Mesothelial cell of epicardium (in vitro differentiated cells): ENCODE measurements around the gene TBC1D22A. TPM values are rescaled to one million over a fixed set of nuclear protein-coding genes. Genes with fewer than 3 reads are reported as not detected.

ENCODE experiments used
- DNase-seq, 2 experiments: peaks; one replicate each; pipeline ENCODE4 v3.0.0; 2021; ENCODE audit warnings: low spot score in 2 of 2; ENCODE audit not compliant: unreplicated experiment in 2 of 2
- H3K27ac Mint-ChIP-seq: 2 replicates; pipeline ENCODE4 v1.8.0; 2021; ENCODE audit warnings: mixed read lengths
- H3K27me3 Mint-ChIP-seq: 2 replicates; pipeline ENCODE4 v1.8.0; 2021; ENCODE audit warnings: low read depth, mixed read lengths
- H3K36me3 Mint-ChIP-seq: 2 replicates; pipeline ENCODE4 v1.8.0; 2021; ENCODE audit warnings: mixed read lengths
- H3K4me1 Mint-ChIP-seq: 2 replicates; pipeline ENCODE4 v1.8.0; 2021; ENCODE audit warnings: mixed read lengths
- H3K4me3 Mint-ChIP-seq: 2 replicates; pipeline ENCODE4 v1.8.0; 2021; ENCODE audit warnings: mild to moderate bottlenecking, moderate library complexity, mixed read lengths
- H3K9me3 Mint-ChIP-seq: 2 replicates; pipeline ENCODE4 v1.8.0; 2021; ENCODE audit warnings: mixed read lengths
- total RNA-seq: library from RNA; stranded (reverse); gene quantifications from 3 replicates; pipeline ENCODE4 v1.2.1, GENCODE V29; 2021
- TF ChIP-seq, protein P1 (sequence below): fragments of 200-600 bp; sonication (generic); IDR thresholded peaks from one replicate; pipeline ENCODE4 v1.5.0; 2021; ENCODE audit warnings: antibody characterized with exemption; ENCODE audit not compliant: unreplicated experiment

TBC1D22A gene
- total RNA-seq, 1 donor from 2014 or later, result 26.6 TPM

DNA sequence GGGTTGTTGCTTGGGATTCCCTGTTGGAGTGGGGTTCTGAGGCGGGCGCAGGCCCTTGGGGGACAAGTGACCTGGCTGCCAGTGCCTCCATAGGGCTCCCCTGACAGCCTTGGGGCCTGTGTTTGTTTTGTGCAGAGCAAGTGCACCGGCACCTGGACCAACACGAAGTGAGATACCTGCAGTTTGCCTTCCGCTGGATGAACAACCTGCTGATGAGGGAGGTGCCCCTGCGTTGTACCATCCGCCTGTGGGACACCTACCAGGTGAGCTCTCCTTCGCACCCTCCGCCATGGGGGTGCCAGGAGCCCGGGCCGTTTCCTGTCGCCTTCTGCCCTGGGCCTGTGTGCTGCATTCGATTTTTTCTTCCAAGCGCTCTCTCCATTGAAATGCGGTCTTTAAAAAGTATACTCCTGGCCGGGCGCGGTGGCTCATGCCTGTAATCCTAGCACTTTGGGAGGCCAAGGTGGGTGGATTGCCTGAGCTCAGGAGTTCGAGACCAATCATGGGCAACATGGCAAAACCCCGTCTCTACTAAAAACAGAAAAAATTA, 274.6 kb downstream of the TBC1D22A start:
- H3K4me1 Mint-ChIP-seq, result peaks cover 4% of the 10 kb centered on the region
- peaks cover 8% of the 10 kb centered on the region for H3K36me3 Mint-ChIP-seq
- TF ChIP-seq, protein P1, sequence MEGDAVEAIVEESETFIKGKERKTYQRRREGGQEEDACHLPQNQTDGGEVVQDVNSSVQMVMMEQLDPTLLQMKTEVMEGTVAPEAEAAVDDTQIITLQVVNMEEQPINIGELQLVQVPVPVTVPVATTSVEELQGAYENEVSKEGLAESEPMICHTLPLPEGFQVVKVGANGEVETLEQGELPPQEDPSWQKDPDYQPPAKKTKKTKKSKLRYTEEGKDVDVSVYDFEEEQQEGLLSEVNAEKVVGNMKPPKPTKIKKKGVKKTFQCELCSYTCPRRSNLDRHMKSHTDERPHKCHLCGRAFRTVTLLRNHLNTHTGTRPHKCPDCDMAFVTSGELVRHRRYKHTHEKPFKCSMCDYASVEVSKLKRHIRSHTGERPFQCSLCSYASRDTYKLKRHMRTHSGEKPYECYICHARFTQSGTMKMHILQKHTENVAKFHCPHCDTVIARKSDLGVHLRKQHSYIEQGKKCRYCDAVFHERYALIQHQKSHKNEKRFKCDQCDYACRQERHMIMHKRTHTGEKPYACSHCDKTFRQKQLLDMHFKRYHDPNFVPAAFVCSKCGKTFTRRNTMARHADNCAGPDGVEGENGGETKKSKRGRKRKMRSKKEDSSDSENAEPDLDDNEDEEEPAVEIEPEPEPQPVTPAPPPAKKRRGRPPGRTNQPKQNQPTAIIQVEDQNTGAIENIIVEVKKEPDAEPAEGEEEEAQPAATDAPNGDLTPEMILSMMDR, result no peak
- no peak overlapping the region for H3K27ac Mint-ChIP-seq
- no peak for DNase-seq
- no peaks in the 10 kb centered on the region for H3K27me3 Mint-ChIP-seq
- no peaks in the 10 kb centered on the region for H3K9me3 Mint-ChIP-seq
- no peak overlapping the region for H3K4me3 Mint-ChIP-seq

DNA sequence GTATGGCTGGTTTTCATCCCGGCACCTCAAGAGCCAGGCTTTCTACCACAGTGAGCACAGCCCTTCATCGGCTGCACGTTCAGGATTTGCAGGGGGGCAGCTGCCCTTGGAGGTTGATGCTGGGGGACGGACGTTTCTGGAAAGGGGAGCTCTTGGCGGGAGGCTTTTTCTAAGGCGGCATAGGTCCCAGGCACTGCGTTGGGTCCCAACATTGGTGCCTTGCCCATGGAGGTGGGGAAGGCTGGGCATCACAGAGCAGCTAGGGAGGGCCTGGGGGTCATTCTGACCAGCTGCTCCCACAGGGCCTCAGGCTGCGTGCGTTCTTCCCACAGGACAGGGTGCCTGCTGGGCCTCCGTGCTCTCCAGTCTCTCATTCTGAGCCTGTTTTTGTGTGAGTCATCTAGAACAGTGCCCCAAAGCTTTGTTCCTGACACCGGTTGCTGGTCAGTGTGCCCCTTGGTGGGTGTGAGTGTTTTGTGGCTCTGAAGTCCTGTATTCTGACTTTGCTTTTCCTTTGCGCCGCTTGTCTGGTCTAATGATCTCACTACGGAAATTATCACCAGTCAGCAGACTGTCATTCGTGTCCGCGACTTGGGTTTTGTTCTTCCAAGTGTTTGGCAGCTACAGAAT, 275.9 kb downstream of the TBC1D22A start:
- Mint-ChIP-seq H3K4me1 (peaks cover 4% of the 10 kb centered on the region), H3K4me3 (no peak overlapping the region), H3K36me3 (peaks cover 8% of the 10 kb centered on the region), H3K27ac (no peak overlapping the region), H3K9me3 (no peaks in the 10 kb centered on the region), H3K27me3 (no peaks in the 10 kb centered on the region)
- TF ChIP-seq, protein P1, result no peak
- no peak for DNase-seq

DNA sequence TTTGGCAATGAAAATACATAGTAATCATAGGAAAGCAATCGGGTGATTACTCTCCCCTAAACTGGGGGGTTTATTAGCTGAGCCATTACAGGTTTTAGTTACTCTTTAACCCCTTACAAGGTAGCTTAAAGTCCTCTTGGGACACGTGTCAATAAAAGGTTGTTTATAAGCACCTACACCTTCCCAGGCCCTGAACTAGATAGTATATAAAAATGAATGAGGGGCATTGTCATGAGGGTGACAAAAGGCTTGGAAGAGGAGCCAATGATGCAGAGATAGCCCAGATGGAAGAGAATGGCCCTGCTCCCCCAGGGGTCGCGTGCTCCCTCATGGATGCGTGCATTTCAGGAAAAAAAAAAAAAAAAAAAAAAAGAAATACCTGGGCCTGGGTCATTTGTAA, 276.9 kb downstream of the TBC1D22A start:
- TF ChIP-seq, protein P1, result no peak
- Mint-ChIP-seq H3K36me3 (peaks cover 8% of the 10 kb centered on the region), H3K4me1 (peaks cover 13% of the 10 kb centered on the region), H3K27ac (no peak overlapping the region), H3K27me3 (no peaks in the 10 kb centered on the region), H3K4me3 (no peak overlapping the region), H3K9me3 (no peaks in the 10 kb centered on the region)
- DNase-seq, result no peak

DNA sequence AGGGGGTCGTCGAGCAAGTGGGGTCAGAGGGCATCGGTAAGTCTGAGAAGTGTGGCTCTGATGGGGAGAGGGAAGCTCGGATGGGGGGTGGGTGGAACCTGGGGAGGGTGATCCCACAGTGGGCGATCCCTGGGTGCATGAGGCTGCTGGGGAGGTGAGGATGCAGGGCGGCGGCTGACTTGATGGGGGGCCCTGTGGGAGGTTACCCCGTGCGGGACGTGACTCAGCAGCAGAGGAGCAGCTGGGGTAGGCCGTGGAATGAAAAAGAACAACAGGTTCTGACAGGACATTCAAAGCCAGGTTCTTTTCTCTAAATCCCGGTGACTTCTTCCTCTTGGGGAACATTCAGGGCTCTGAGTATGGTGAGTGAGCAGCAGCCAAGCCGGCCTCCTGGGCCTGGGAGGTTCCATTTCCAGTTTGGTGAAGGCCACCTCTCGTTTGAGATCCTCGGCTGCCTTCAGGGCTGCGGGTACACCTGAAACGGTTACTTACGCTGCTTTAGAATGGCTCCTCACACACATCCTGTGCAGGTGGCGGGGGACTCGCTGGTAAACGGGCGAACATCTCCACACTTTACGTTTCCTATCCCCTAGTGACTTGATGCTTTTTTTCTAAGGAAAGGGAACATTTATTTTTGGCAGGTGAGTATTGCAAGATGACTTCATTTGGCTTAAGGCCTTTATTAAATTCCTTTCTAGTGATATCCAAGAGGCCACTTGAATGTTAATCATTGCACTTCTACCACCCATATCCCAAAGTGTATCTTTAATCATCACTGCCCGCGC, 278.2 kb downstream of the TBC1D22A start:
- no peak for DNase-seq
- H3K36me3 Mint-ChIP-seq, result peaks cover 8% of the 10 kb centered on the region
- H3K9me3 Mint-ChIP-seq, result no peaks in the 10 kb centered on the region
- TF ChIP-seq, protein P1, result no peak
- H3K27ac Mint-ChIP-seq, result no peak overlapping the region
- no peak overlapping the region for H3K4me3 Mint-ChIP-seq
- H3K27me3 Mint-ChIP-seq, result no peaks in the 10 kb centered on the region
- peaks cover 16% of the 10 kb centered on the region for H3K4me1 Mint-ChIP-seq

DNA sequence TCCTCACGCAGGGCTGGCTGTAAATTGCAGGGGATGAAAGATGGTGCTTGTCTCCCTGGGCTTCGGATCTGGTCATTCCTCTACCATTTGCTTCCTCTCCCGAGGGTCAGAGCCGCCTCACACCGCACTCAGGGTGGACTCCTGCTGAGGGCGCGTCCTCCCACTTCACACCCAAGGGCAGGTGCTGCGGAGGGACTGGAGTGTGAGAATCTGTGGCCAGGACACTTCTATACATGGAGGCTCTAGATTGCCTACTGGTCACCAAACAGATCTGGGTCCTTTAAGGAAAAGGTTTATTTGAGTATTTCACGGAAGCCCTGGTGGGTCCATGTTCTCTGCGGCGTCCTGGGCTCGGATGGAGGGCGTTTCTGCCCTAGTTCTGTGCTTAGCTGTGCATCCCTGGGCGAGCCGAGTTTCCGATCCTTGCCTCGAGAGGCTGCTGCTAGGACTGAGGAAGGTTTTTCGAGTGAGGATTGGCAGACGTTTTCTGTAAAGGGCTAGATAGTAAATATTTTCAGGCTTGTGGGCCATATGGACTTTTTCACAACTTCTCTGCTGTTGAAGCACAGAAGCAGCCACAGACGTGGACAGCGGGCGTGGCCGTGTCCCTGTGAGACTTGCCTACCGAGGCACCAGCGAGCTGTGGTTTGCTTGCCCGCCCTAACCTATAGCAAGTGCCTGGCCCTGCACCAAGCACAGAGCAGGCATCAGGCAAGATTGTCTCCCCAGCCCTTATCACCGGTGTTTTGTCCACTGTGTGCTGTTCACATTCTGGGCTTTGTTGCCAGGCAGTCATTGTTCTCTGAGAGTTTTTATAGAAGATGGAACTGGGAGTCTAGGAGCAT, 279.0 kb downstream of the TBC1D22A start:
- H3K36me3 Mint-ChIP-seq, result peaks cover 8% of the 10 kb centered on the region
- no peaks in the 10 kb centered on the region for H3K27me3 Mint-ChIP-seq
- DNase-seq, result no peak
- no peaks in the 10 kb centered on the region for H3K9me3 Mint-ChIP-seq
- TF ChIP-seq, protein P1, result no peak
- peaks cover 16% of the 10 kb centered on the region for H3K4me1 Mint-ChIP-seq
- no peak overlapping the region for H3K27ac Mint-ChIP-seq
- H3K4me3 Mint-ChIP-seq, result no peak overlapping the region
